ENCODE measurements around the gene FRMD7.

The FRMD7 gene

GRCh38 chrX:132043977-132044376 lies 83.8 kb downstream of the FRMD7 start:
- no peak for DNase-seq (ENCODE audit: low spot score)
- no peak overlapping the region for H3K27ac ChIP-seq
- TF ChIP-seq, protein P1, sequence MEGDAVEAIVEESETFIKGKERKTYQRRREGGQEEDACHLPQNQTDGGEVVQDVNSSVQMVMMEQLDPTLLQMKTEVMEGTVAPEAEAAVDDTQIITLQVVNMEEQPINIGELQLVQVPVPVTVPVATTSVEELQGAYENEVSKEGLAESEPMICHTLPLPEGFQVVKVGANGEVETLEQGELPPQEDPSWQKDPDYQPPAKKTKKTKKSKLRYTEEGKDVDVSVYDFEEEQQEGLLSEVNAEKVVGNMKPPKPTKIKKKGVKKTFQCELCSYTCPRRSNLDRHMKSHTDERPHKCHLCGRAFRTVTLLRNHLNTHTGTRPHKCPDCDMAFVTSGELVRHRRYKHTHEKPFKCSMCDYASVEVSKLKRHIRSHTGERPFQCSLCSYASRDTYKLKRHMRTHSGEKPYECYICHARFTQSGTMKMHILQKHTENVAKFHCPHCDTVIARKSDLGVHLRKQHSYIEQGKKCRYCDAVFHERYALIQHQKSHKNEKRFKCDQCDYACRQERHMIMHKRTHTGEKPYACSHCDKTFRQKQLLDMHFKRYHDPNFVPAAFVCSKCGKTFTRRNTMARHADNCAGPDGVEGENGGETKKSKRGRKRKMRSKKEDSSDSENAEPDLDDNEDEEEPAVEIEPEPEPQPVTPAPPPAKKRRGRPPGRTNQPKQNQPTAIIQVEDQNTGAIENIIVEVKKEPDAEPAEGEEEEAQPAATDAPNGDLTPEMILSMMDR (conservative IDR thresholded peaks at IDR 0.05; ENCODE audit: low read depth) = no peak
- ChIA-PET POLR2A (ENCODE audit: low non-redundant PET) (no interaction called here), CTCF (no interaction called here)

- TF ChIP-seq, protein P1 (conservative IDR thresholded peaks at IDR 0.05; ENCODE audit: low read depth) = no peak
- CTCF ChIA-PET = interaction anchor here (0.5 kb wide), 1 partner anchor 1047 kb away, joined by 3 read pairs; no protein-coding TSS in a partner anchor
- POLR2A ChIA-PET (ENCODE audit: low non-redundant PET) = no interaction called here
These were observed 86.8 kb downstream of the FRMD7 start for GRCh38 chrX:132041015-132041414.

DNA sequence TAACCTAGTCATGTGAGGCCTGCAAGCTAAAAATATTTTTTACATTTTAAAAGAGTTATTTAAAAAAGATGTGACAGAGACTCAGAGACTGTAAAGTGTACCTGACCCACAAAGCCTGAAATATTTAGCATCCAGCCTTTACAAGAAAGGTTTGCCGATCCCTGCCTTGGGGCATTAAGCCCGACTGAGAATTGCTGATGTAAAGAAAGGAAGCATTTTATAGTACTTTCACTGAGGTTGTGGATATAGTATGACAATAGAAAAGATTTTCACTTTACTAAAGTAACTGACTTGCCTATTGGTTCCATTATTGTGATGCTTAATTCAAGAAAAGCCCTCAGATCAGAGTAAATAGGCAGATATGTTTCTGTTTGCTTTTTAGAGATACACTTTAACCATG lies 87.8 kb downstream of the FRMD7 start:
- ChIA-PET POLR2A (ENCODE audit: low non-redundant PET) (no interaction called here), CTCF (no interaction called here)
- TF ChIP-seq, protein P1 (conservative IDR thresholded peaks at IDR 0.05; ENCODE audit: low read depth) = no peak
- no peak for DNase-seq (ENCODE audit: low spot score)
- H3K27ac ChIP-seq = no peak overlapping the region

More at GRCh38 chrX:132041015-132041414, 86.8 kb downstream of the FRMD7 start:
- DNase-seq (ENCODE audit: low spot score) = peak; percentile 18
- H3K27ac ChIP-seq = no peak overlapping the region

DNA sequence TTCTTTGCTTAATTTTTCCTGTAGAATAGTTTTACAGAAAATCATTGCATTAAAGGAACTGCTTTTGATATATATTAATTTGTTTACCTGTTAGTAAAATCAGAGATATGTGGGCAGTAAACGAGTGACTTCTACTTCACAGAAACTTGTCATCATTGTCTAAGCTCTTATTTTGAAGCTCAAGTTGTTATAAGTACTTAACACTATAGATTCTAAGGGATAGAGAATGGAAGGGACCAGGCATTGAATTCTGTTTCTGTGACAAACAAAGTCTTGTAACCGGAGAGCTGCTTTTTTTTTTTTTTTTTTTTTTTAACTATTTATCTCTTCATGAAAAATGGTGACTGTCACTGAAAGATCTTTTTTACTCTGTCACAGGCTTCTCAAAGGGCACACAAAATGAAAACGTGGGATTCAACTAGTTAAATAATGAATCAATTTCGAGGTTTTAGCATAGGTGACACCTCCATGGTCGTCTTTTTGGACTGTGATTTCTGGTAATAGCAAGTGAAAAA lies 90.3 kb downstream of the FRMD7 start:
- no peak overlapping the region for H3K27ac ChIP-seq
- DNase-seq (ENCODE audit: low spot score) = no peak
- POLR2A ChIA-PET (ENCODE audit: low non-redundant PET) = no interaction called here
- TF ChIP-seq, protein P1 (conservative IDR thresholded peaks at IDR 0.05; ENCODE audit: low read depth) = no peak
- CTCF ChIA-PET = no interaction called here

GRCh38 chrX:132034648-132035047 lies 93.2 kb downstream of the FRMD7 start:
- ChIA-PET POLR2A (ENCODE audit: low non-redundant PET) (no interaction called here), CTCF (no interaction called here)
- DNase-seq (ENCODE audit: low spot score) = no peak
- no peak overlapping the region for H3K27ac ChIP-seq
- TF ChIP-seq, protein P1 (conservative IDR thresholded peaks at IDR 0.05; ENCODE audit: low read depth) = no peak

- CTCF ChIA-PET = no interaction called here
- DNase-seq (ENCODE audit: low spot score) = no peak
- H3K27ac ChIP-seq = no peak overlapping the region
- TF ChIP-seq, protein P1 (conservative IDR thresholded peaks at IDR 0.05; ENCODE audit: low read depth) = no peak
- POLR2A ChIA-PET (ENCODE audit: low non-redundant PET) = interaction anchor here (1.0 kb wide), 1 partner anchor 9 kb away, joined by 3 read pairs; no protein-coding TSS in a partner anchor
These were observed 94.7 kb downstream of the FRMD7 start for GRCh38 chrX:132033166-132033565.
